BJ (cell line): ENCODE measurements around the gene KCNQ5. TPM values are rescaled to one million over a fixed set of nuclear protein-coding genes. Genes with fewer than 3 reads are reported as not detected.

ENCODE experiments used
- CTCF ChIA-PET: fragments of 350-600 bp; formaldehyde crosslinking; extraction: SDS; loops from one replicate; lab custom pipeline; 2021; ENCODE audit warnings: antibody characterized with exemption, inconsistent platforms; lab: Yijun Ruan, JAX
- POLR2A ChIA-PET: fragments of 300-600 bp; sonication (Branson Sonifier 250); formaldehyde crosslinking; extraction: SDS; loops from one replicate; lab custom pipeline; 2021; ENCODE audit warnings: antibody characterized with exemption; lab: Charles Lee
- DNase-seq: peaks from one replicate; pipeline ENCODE4 v3.0.0-alpha.2; 2011; ENCODE audit warnings: low read depth
- H3K27me3 ChIP-seq: 2 replicates; pipeline ENCODE4 v1.6.0; 2011; ENCODE audit warnings: low read length; ENCODE audit not compliant: control insufficient read depth, insufficient read depth
- H3K36me3 ChIP-seq: 2 replicates; pipeline ENCODE4 v1.5.1; 2011; ENCODE audit warnings: low read length; ENCODE audit not compliant: control insufficient read depth, insufficient read depth
- H3K4me3 ChIP-seq: 2 replicates; pipeline ENCODE4 v1.5.1; 2011; ENCODE audit warnings: low read depth, mild to moderate bottlenecking, control low read depth, low read length
- CTCF ChIP-seq: IDR thresholded peaks from 2 replicates; pipeline ENCODE4 v1.5.1; 2011; ENCODE audit warnings: low read depth, mild to moderate bottlenecking, control low read depth, inconsistent platforms, low read length, moderate library complexity; ENCODE audit not compliant: insufficient read depth
- polyA plus RNA-seq: library from polyadenylated mRNA; depleted of rRNA; stranded (reverse); fragments of >200 nt; gene quantifications from 2 replicates; pipeline ENCODE4 v1.2.3, GENCODE V29; 2011

KCNQ5 gene
- polyA plus RNA-seq, 1 experiment: 1.4 TPM

DNA sequence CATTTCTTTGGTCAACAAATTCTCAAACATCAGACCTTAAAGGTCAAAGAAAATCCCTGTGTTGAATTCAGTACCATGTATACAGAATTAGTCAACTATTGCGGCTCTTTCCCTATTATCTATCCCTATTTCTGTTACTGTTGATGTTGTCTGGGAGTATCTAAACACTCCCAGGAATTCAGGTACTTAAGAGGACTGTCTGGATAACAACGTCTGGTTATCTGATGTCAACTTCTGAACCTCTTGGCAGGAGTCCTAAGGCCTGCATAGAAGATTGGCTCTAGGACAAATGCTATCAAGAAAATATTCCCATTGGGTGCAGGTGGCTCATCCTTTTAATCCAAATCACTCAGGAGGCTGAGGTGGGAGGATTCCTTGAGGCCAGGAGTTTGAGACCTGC lies 347.8 kb downstream of the KCNQ5 start:
- ChIA-PET POLR2A (no interaction called here), CTCF (no interaction called here)
- H3K4me3 ChIP-seq: no peak overlapping the region
- no peaks in the 10 kb centered on the region for H3K36me3 ChIP-seq
- no peak for TF ChIP-seq CTCF
- H3K27me3 ChIP-seq: no peaks in the 10 kb centered on the region
- DNase-seq: no peak

DNA sequence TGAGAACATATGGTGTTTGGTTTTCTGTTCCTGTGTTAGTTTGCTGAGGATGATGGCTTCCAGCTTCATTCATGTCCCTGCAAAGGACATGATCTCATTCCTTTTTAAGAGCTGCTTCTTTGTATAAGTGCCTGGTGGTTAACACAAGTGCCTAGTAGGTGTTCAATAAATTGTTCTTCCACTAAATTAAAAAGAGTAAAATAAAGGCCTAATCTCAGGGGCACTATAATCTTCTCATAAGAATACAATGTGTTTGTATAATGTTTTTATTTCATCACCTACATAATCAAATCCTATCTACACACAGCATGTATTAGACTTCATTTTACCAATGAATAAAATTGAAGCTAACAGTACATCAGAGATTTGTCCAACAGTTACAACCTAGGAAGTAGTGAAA lies 350.7 kb downstream of the KCNQ5 start:
- H3K27me3 ChIP-seq: no peaks in the 10 kb centered on the region
- no peak for TF ChIP-seq CTCF
- POLR2A ChIA-PET: no interaction called here
- H3K4me3 ChIP-seq: no peak overlapping the region
- DNase-seq: no peak
- no peaks in the 10 kb centered on the region for H3K36me3 ChIP-seq
- CTCF ChIA-PET: no interaction called here

GRCh38 chr6:72974276-72974675 lies 352.4 kb downstream of the KCNQ5 start:
- ChIA-PET CTCF (interaction anchor here (0.6 to 2.2 kb wide), 2 partner anchors 358 to 385 kb away, joined by 4 to 6 read pairs; no protein-coding TSS in a partner anchor), POLR2A (no interaction called here)

GRCh38 chr6:72975352-72975752 lies 353.5 kb downstream of the KCNQ5 start:
- ChIA-PET POLR2A (no interaction called here), CTCF (interaction anchor here (1.1 to 2.2 kb wide), 3 partner anchors 10 to 359 kb away, joined by 3 to 6 read pairs (median 4); no protein-coding TSS in a partner anchor)
- Histone ChIP-seq H3K27me3 (no peaks in the 10 kb centered on the region), H3K4me3 (no peak overlapping the region), H3K36me3 (no peaks in the 10 kb centered on the region)
- no peak for TF ChIP-seq CTCF
- DNase-seq: no peak

More at GRCh38 chr6:72974276-72974675, 352.4 kb downstream of the KCNQ5 start:
- DNase-seq: no peak
- TF ChIP-seq CTCF: no peak
- Histone ChIP-seq H3K4me3 (no peak overlapping the region), H3K36me3 (no peaks in the 10 kb centered on the region), H3K27me3 (no peaks in the 10 kb centered on the region)

DNA sequence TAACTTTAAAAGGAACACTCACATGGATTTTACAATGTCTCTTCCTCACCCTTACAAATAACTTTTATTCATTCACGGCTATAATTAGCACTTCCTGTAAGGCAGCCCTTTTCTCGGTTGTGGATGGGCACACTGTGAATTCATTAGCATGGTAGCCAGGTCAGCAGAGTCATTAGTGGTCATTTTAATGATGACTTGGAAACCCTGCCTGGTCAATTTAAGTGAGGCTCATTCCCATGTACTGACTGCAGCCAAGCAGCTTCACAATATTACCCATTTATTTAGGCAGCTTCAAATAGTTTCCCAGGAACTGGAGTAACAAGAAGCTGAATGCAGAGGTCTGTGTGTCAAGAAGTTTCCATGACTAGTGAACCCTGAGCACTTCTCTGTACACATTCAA lies 354.6 kb downstream of the KCNQ5 start:
- no peaks in the 10 kb centered on the region for H3K36me3 ChIP-seq
- no peak overlapping the region for H3K4me3 ChIP-seq
- H3K27me3 ChIP-seq: no peaks in the 10 kb centered on the region
- DNase-seq: no peak
- ChIA-PET CTCF (interaction anchor here (0.8 to 1.1 kb wide), 2 partner anchors 9 to 201 kb away, joined by 3 to 4 read pairs; no protein-coding TSS in a partner anchor), POLR2A (no interaction called here)
- TF ChIP-seq CTCF: no peak
